ENCODE measurements around the gene GRID1.

Gene GRID1

GRCh38 chr10:86290933-86291615 lies 75.5 kb downstream of the GRID1 start:
- no peak for DNase-seq

GRCh38 chr10:86289577-86289868 lies 77.1 kb downstream of the GRID1 start:
- no peak for DNase-seq

- DNase-seq: no peak
Observed at GRCh38 chr10:86288695-86289576, 77.7 kb downstream of the GRID1 start.

GRCh38 chr10:86287966-86288579 lies 78.5 kb downstream of the GRID1 start:
- no peak for DNase-seq

- DNase-seq: no peak
Observed at GRCh38 chr10:86287110-86287793, 79.3 kb downstream of the GRID1 start.

- no peak for DNase-seq
Observed at GRCh38 chr10:86286236-86287109, 80.1 kb downstream of the GRID1 start.

GRCh38 chr10:86285136-86285790 lies 81.3 kb downstream of the GRID1 start:
- no peak for DNase-seq

GRCh38 chr10:86284355-86285105 lies 82.1 kb downstream of the GRID1 start:
- DNase-seq: no peak

GRCh38 chr10:86283466-86284287 lies 82.9 kb downstream of the GRID1 start:
- no peak for DNase-seq

- DNase-seq: no peak
Observed at GRCh38 chr10:86282664-86283465, 83.7 kb downstream of the GRID1 start.

- no peak for DNase-seq
Observed at GRCh38 chr10:86281396-86281795, 85.2 kb downstream of the GRID1 start.

- no peak for DNase-seq
Observed at GRCh38 chr10:86269332-86269731, 97.3 kb downstream of the GRID1 start.

- no peak for DNase-seq
Observed at GRCh38 chr10:86267286-86268195, 99.1 kb downstream of the GRID1 start.

GRCh38 chr10:86266446-86267242 lies 100.0 kb downstream of the GRID1 start:
- DNase-seq: no peak

GRCh38 chr10:86265895-86266259 lies 100.7 kb downstream of the GRID1 start:
- DNase-seq: no peak

- DNase-seq: no peak
Observed at GRCh38 chr10:86265236-86265894, 101.2 kb downstream of the GRID1 start.
